Natural killer cell treated with Interleukin-12 subunit alpha and Interleukin-12 subunit beta and Interleukin-15 and Interleukin-18, amount 100 ng/mL, for 72 hours (primary cell): ENCODE data around the gene RETNLB. TPM values are rescaled to one million over a fixed set of nuclear protein-coding genes. Genes with fewer than 3 reads are reported as not detected.

ENCODE experiments used
- ATAC-seq, 2 donors: fragments of 150-1000 bp; cut with Tn5 transposase in 1 of 2; sonication (Bioruptor Pico), chemical (Tn5 transposase) in 1 of 2; 2 replicates each; pipeline ENCODE4 v1.10.0; 2021
- DNase-seq: peaks from one replicate; pipeline ENCODE4 v3.0.0; 2022; ENCODE audit warnings: low spot score
- H3K27ac Mint-ChIP-seq, 2 donors: 1 replicate in 1 of 2; 2 replicates in 1 of 2; pipeline ENCODE4 v1.8.0; 2022; ENCODE audit warnings: mixed read lengths in 2 of 2, mild to moderate bottlenecking in 1 of 2, moderate library complexity in 1 of 2
- H3K27me3 Mint-ChIP-seq, 2 donors: 1 replicate in 1 of 2; 2 replicates in 1 of 2; pipeline ENCODE4 v1.8.0; 2022; ENCODE audit warnings: mixed read lengths in 2 of 2
- H3K36me3 Mint-ChIP-seq: one replicate; pipeline ENCODE4 v1.8.0; 2022; ENCODE audit warnings: mixed read lengths
- H3K4me1 Mint-ChIP-seq, 2 donors: 1 replicate in 1 of 2; 2 replicates in 1 of 2; pipeline ENCODE4 v1.8.0; 2022; ENCODE audit warnings: low read depth in 2 of 2, mixed read lengths in 2 of 2, mild to moderate bottlenecking in 1 of 2
- H3K4me3 Mint-ChIP-seq: one replicate; pipeline ENCODE4 v1.8.0; 2022; ENCODE audit warnings: mixed read lengths
- H3K9me3 Mint-ChIP-seq: 2 replicates; pipeline ENCODE4 v1.8.0; 2022; ENCODE audit warnings: mixed read lengths
- total RNA-seq, 2 donors: library from RNA; stranded (reverse); gene quantifications; one replicate each; pipeline ENCODE4 v1.2.3, GENCODE V29; 2022

Gene RETNLB, protein sequence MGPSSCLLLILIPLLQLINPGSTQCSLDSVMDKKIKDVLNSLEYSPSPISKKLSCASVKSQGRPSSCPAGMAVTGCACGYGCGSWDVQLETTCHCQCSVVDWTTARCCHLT
- not detected for total RNA-seq

DNA sequence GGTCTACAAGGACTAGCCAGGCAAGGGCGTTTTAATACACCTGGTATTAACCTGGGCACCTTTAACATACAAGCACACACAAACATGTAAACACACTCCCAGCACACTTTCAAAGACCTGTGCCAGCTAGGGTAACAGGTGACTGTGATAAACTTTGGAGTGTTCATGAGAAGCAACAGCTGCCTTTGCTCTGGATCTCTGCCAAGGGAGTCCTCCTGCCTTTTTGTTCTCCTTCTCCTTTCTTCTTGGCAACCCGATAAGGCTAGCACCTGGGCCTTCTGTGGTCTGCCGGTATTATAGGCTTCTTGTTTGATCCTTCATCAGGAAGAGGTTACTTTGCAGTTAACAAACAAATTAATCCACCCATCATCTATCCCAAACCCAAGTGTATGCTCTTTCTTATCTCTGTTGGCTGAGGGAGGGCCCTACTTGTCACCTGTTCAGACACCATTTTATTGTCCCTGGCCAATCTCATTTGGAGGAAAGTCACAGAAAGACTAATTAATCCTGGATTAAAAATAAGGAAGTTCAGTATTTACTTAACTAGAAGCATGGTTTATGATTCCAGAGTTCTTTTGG is at the start of gene RETNLB:
Gene RETNLB (minus strand): TSS at position 7 of the 579 bp plus-strand sequence. CDS start 225 bp downstream, outside the sequence.
- ATAC-seq, result no peak
- Mint-ChIP-seq H3K36me3 (no peaks in the 10 kb centered on the region), H3K27ac (no peak within 1 kb of the TSS), H3K27me3 (peaks cover 5% of the 10 kb centered on the region in 2 donors), H3K9me3 (no peaks in the 10 kb centered on the region), H3K4me3 (no peak within 1 kb of the TSS), H3K4me1 (no peaks in the 10 kb centered on the region)
- DNase-seq, result no peak

DNA sequence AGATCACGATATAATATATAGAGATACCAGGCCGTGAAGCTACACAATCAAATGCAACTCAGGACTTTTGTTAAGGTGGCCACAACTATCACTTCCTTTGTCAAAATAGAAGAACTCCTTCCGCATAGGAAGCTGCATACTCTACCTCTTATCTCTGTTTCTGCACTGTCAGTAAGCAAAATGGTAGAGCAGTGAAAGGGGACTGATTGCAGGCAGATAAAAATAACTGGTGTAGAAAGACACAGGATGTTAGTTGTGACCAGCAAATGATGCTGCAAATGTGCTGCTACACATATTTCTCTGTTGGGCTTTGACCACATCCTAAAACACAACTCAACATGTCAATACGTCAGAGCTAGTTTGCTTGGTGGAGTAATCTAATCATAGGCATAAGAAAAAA is 49.1 kb upstream of the RETNLB start:
- no peaks in the 10 kb centered on the region for H3K27me3 Mint-ChIP-seq
- ATAC-seq (peak; percentile 81 to 93), DNase-seq (no peak)
- peaks cover 7% of the 10 kb centered on the region for H3K9me3 Mint-ChIP-seq
- H3K4me3 Mint-ChIP-seq, result peak overlapping the region; percentile 49
- H3K27ac Mint-ChIP-seq, result peak overlapping the region; percentile 74 to 82
- peaks cover 9 to 22% of the 10 kb centered on the region in 2 donors for H3K4me1 Mint-ChIP-seq
- peaks cover 8% of the 10 kb centered on the region for H3K36me3 Mint-ChIP-seq

DNA sequence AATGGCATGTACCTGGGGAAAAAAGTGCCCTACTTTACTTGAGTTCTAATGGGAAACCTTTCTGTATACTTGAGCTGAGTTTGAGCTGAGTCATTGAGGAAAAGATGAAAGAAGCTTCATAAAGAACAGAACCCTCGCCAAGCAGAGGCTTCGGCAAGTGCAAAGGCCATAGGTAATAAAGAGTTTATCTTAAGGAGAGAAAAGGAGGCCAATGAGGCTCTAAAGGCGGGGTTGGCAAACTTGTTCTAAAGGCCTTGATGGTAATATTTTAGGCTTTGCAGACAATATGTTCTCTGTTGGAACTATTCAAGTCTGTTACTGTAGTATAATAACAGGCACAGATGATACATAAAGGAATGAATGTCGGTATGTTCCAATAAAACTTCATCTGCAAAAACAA is 47.8 kb upstream of the RETNLB start:
- Mint-ChIP-seq H3K4me3 (no peak overlapping the region), H3K27me3 (peaks cover 0 to 7% of the 10 kb centered on the region in 2 donors), H3K27ac (peak overlapping the region; percentile 74 to 82), H3K9me3 (peaks cover 7% of the 10 kb centered on the region), H3K4me1 (peaks cover 9 to 22% of the 10 kb centered on the region in 2 donors), H3K36me3 (peaks cover 12% of the 10 kb centered on the region)
- ATAC-seq, result no peak
- no peak for DNase-seq

DNA sequence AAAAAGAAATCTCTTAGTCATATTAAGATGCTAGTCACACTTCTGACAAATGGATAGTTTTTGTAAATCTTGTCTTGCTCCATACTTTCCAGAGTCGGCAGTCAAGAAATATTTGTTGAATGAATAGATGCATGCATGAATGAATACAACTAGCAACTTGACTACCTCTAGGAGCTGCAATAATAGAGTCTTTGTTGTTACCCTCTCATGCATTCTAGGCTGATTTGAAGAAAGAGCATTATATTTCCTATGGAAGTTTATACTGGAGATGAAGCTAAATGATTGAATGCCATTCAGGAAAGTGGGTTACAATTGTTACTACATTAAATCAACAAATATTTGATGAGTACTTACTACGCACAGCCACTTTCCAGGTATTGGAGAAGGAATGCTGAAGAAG is 47.2 kb upstream of the RETNLB start:
- peaks cover 0 to 7% of the 10 kb centered on the region in 2 donors for H3K27me3 Mint-ChIP-seq
- DNase-seq, result no peak
- peaks cover 7% of the 10 kb centered on the region for H3K9me3 Mint-ChIP-seq
- peaks cover 9 to 22% of the 10 kb centered on the region in 2 donors for H3K4me1 Mint-ChIP-seq
- no peak overlapping the region for H3K27ac Mint-ChIP-seq
- peaks cover 12% of the 10 kb centered on the region for H3K36me3 Mint-ChIP-seq
- H3K4me3 Mint-ChIP-seq, result no peak overlapping the region
- no peak for ATAC-seq

DNA sequence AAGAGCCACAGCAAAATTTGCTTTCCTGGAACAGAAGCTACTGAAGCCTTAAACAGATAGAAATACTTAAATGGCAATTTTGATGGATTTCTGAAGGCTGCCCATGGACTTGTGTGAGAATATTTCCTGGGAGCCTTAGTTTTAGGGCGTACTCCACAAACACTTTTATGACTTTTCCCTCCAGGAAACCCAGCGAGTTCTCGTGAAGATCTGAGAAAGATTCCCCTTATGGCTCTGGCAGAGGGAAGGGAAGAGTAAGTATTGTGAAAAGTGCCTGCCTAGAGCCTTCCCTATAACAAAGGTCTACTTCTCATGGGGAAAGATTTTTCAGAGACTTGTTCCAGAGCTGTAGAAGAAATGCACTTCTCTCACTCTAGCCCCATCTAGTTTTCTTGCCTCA is 34.3 kb upstream of the RETNLB start:
- Mint-ChIP-seq H3K9me3 (no peaks in the 10 kb centered on the region), H3K4me3 (no peak overlapping the region), H3K4me1 (no peaks in the 10 kb centered on the region), H3K27ac (no peak overlapping the region), H3K27me3 (peaks cover 3 to 8% of the 10 kb centered on the region in 2 donors), H3K36me3 (no peaks in the 10 kb centered on the region)
- no peak for ATAC-seq
- no peak for DNase-seq

DNA sequence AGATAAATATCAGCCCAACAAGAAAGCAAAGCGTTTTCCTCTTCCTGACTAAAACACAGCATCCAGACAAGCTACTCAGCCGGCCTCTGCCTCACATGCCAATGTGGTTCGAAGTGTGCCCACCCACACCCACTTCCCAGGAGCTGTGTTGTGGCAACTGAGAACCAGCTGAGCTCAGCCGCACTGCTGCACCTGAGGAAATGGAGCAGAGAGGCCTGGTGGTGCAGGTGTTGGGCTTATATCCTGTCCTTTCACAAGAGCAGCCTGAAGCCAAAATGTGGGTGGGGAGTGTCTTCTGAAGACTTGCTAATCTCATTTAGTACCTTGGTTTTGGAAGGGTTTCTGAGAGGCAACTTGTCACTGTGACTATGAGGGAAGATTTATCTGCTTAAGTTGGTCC is 23.0 kb upstream of the RETNLB start:
- Mint-ChIP-seq H3K27ac (no peak overlapping the region), H3K4me3 (no peak overlapping the region), H3K36me3 (no peaks in the 10 kb centered on the region), H3K9me3 (no peaks in the 10 kb centered on the region), H3K4me1 (peaks cover 0 to 4% of the 10 kb centered on the region in 2 donors), H3K27me3 (peaks cover 0 to 7% of the 10 kb centered on the region in 2 donors)
- DNase-seq (no peak), ATAC-seq (no peak)

DNA sequence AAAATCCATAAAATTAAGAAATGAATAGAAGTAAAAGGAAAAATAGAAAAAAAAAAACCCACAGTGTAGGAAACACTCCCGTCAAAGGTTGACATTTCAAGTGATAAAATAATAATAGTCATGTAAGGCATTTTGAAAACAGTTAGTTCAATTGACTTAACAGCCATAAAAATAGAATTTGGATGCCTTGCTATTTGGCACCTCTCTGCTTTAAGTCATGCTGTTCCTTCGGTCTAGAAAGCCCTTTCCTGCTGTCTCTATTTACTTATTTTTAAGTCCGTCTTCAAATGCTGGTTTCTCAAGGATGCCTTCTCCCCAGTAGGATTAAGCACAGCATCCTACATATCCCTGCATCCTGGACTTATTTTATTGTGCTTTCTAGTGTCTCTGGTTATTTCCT is 22.3 kb upstream of the RETNLB start:
- Mint-ChIP-seq H3K4me3 (no peak overlapping the region), H3K9me3 (no peaks in the 10 kb centered on the region), H3K27ac (no peak overlapping the region), H3K4me1 (peaks cover 0 to 4% of the 10 kb centered on the region in 2 donors), H3K27me3 (peaks cover 0 to 2% of the 10 kb centered on the region in 2 donors), H3K36me3 (no peaks in the 10 kb centered on the region)
- DNase-seq (no peak), ATAC-seq (no peak)

DNA sequence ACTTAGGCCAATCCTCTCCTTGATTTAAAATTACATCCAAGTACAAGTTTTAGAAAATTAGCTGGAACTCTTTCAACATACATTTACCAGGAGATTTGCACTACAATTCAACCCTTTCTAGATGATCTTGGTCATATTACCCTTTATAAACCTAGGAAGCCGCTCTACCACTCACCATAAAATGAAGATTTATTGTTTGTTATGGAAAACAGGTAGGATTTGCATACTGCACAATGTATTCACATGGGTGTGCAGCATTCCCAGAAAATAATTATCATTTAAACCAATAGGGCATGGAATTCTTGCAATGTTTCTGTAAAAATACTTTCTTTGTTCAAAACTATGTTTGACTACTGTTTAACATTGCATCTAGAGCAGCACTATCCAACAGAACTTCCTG is 18.4 kb upstream of the RETNLB start:
- Mint-ChIP-seq H3K36me3 (no peaks in the 10 kb centered on the region), H3K27ac (no peak overlapping the region), H3K4me1 (peaks cover 0 to 4% of the 10 kb centered on the region in 2 donors), H3K9me3 (peaks cover 3% of the 10 kb centered on the region), H3K27me3 (peaks cover 3 to 6% of the 10 kb centered on the region in 2 donors), H3K4me3 (no peak overlapping the region)
- no peak for ATAC-seq
- DNase-seq, result no peak

DNA sequence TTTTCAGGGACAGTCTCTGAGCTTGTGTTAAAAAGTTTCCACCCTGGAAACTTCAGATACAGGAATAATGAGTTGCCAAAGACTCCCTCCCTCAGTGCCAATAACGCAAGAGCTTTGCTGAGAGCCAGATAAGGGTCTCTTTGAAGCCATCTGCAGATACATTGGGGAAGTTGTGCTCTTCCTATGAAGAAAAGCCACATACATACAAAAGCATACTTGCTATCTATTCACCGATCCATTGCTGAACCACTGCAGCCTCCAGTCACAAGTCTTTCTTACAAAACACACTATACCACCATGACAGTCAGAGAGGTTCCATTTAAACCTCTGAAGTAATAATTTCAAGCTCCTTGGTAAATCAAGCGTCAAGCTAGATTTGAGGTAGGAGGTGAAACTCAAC is 10.0 kb upstream of the RETNLB start:
- Mint-ChIP-seq H3K27me3 (peaks cover 11 to 16% of the 10 kb centered on the region in 2 donors), H3K4me1 (no peaks in the 10 kb centered on the region), H3K9me3 (peaks cover 3% of the 10 kb centered on the region), H3K4me3 (no peak overlapping the region), H3K36me3 (no peaks in the 10 kb centered on the region), H3K27ac (no peak overlapping the region)
- DNase-seq (no peak), ATAC-seq (no peak)

DNA sequence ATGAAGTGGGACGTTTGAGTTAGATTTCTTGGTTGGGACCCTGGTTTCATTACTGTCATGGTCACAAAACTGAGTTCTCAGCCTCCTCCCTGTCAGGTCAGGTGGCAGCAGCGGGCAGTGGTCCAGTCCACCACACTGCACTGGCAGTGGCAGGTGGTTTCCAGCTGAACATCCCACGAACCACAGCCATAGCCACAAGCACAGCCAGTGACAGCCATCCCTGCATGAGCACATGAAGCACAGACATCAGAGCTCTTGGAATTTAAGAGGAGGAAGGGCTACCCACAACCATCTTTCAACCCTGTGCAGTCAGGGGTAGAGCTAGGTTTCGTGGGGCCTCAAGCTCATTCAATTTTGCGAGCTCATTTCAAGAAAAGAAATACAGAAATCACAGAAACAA is 1.5 kb downstream of the RETNLB start:
- no peak overlapping the region for H3K4me3 Mint-ChIP-seq
- H3K4me1 Mint-ChIP-seq, result no peaks in the 10 kb centered on the region
- peaks cover 3 to 4% of the 10 kb centered on the region in 2 donors for H3K27me3 Mint-ChIP-seq
- H3K9me3 Mint-ChIP-seq, result no peaks in the 10 kb centered on the region
- no peak overlapping the region for H3K27ac Mint-ChIP-seq
- DNase-seq (no peak), ATAC-seq (no peak)
- no peaks in the 10 kb centered on the region for H3K36me3 Mint-ChIP-seq

DNA sequence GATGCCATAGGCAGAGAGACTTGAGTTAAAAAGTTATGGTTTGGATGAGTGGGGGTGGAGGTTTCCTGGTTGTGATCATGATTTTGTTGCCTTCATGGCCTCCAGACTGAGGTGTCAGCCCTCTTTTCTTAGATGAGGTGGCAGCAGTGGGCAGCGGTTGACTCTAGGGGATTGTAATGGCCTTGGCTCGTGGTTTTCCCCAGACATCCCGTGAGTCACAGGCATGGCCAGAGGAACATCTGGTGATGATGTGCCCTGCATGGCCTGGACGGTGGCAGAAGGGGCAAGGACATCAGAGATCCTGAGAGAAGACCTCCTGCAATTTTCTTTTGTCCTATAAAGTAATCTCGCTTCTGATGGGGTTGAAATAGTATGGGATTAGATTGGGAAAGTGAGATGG is 12.4 kb downstream of the RETNLB start:
- H3K4me3 Mint-ChIP-seq, result no peak overlapping the region
- H3K36me3 Mint-ChIP-seq, result no peaks in the 10 kb centered on the region
- H3K27ac Mint-ChIP-seq, result no peak overlapping the region
- peak in 1 of 2 donors; percentile 52 for ATAC-seq
- H3K9me3 Mint-ChIP-seq, result no peaks in the 10 kb centered on the region
- peaks cover 0 to 5% of the 10 kb centered on the region in 2 donors for H3K27me3 Mint-ChIP-seq
- no peak for DNase-seq
- no peaks in the 10 kb centered on the region for H3K4me1 Mint-ChIP-seq

DNA sequence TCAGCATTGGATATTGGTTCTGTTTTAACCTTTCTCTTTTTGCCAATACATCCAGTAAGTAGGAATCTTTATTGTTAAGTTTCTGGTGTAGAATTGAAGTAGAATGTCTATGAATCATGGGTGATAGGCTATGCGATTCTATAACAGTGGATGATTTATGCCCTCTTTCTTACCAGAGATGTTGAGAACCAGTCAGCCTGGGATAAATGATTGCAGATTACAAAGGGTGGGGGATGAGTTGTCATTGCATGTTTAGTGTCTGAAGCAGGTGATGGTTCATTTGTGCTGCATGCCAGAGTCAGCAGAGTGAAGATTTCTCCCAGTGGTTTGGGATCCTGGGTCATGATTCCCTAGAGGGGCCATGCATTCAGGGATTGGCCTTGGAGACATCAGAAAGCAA is 14.3 kb downstream of the RETNLB start:
- ATAC-seq (no peak), DNase-seq (no peak)
- H3K36me3 Mint-ChIP-seq, result no peaks in the 10 kb centered on the region
- no peaks in the 10 kb centered on the region for H3K4me1 Mint-ChIP-seq
- no peak overlapping the region for H3K27ac Mint-ChIP-seq
- H3K4me3 Mint-ChIP-seq, result no peak overlapping the region
- no peaks in the 10 kb centered on the region for H3K9me3 Mint-ChIP-seq
- peaks cover 0 to 5% of the 10 kb centered on the region in 2 donors for H3K27me3 Mint-ChIP-seq

DNA sequence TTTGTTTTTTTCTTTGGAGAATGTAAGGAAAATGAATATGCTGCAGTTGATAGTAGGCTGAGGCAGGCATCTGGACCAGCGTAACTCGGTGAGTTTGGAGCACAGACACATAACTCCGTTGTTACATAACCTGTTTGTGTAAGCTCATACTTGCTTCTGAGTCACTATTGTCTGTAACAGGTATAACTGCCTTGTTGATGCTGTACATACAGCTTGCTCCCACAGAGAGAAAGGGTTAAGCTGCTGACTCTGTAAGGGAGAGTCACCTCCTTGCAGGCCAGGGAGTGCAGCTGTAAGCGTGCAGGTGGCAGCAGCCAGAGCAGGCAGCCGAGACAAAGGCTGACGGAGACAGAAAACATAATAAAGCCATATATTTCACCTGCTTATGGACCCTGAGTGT is 20.4 kb downstream of the RETNLB start:
- Mint-ChIP-seq H3K27ac (no peak overlapping the region), H3K9me3 (no peaks in the 10 kb centered on the region), H3K4me1 (no peaks in the 10 kb centered on the region), H3K36me3 (no peaks in the 10 kb centered on the region), H3K27me3 (peaks cover 7 to 19% of the 10 kb centered on the region in 2 donors), H3K4me3 (no peak overlapping the region)
- DNase-seq, result no peak
- no peak for ATAC-seq

DNA sequence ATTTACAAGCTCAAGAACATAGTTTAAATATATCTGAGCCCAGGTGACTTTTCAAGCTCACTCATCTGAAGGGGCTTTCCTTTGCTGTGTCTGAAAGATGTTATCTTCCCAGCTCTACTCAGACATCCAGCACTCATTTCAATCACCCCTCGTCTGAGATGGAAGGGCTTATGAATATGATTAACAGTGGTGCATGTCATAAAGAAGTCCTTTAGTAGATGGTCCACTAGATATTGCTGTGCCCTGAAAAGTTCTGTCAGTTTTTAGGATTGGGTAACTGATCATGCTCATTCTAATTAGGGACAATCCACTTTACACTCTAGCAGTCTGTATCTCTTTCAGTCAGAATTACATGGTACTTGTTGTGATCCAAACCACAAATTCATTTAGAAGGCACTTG is 28.3 kb downstream of the RETNLB start:
- H3K36me3 Mint-ChIP-seq, result no peaks in the 10 kb centered on the region
- no peaks in the 10 kb centered on the region for H3K9me3 Mint-ChIP-seq
- H3K27me3 Mint-ChIP-seq, result peaks cover 4 to 13% of the 10 kb centered on the region in 2 donors
- no peak overlapping the region for H3K27ac Mint-ChIP-seq
- H3K4me3 Mint-ChIP-seq, result no peak overlapping the region
- H3K4me1 Mint-ChIP-seq, result peaks cover 2 to 5% of the 10 kb centered on the region in 2 donors
- ATAC-seq (no peak), DNase-seq (no peak)

DNA sequence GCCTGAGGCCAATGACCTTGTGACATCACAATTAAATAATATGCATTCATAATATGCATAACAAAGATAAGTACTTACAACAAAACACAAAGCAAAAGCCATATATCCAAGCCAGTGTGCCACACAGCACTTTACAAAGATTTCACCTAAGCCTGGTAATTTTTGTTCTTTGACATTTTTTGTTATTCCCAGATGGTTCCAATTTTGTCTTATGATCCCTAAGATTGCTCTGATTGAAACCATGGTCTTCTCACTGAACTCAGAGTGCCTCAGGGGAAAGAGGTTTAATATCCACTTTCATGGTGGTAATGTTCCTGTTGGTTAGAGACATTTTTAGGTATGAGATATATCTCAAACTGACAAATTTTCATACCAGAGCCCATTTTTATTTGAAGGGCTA is 29.1 kb downstream of the RETNLB start:
- H3K27ac Mint-ChIP-seq, result no peak overlapping the region
- ATAC-seq (no peak), DNase-seq (no peak)
- H3K4me3 Mint-ChIP-seq, result no peak overlapping the region
- H3K36me3 Mint-ChIP-seq, result no peaks in the 10 kb centered on the region
- no peaks in the 10 kb centered on the region for H3K9me3 Mint-ChIP-seq
- H3K4me1 Mint-ChIP-seq, result peaks cover 5 to 8% of the 10 kb centered on the region in 2 donors
- peaks cover 4 to 13% of the 10 kb centered on the region in 2 donors for H3K27me3 Mint-ChIP-seq
